ENCODE data around the gene TSPAN4.

TSPAN4 gene

DNA sequence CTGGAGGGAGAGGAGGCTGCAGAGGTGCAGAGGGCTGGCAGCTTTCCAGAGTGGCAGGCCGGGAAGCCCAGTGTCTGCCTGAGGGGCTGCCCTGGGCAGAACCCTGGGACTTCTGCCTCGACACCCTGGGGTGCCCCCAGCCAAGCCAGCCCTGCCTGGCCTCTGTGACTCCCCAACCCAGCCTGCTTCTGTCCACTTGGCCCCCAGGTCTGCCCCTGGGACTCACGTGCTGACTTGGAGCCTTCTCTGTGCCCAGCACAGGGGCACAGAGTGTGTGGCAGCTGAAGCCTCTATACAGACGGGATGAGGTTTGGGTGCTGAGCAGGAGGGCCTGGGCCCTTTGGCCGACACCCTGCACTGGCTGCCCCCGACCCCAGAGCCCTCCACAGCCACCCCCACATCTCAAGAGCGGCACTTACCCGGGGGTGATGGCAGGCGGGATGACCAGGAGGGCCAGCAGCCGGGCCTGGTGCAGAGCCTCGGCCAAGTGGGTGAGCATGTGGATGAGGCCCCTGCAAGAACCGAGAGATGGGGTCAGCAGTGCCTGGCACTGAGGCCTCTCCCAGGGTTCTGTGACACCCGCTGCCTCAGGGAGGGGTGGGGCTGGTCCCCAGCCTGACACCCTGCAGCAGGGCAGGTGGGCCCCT is 50.5 kb downstream of the TSPAN4 start:
- no peak for FAIRE-seq

DNA sequence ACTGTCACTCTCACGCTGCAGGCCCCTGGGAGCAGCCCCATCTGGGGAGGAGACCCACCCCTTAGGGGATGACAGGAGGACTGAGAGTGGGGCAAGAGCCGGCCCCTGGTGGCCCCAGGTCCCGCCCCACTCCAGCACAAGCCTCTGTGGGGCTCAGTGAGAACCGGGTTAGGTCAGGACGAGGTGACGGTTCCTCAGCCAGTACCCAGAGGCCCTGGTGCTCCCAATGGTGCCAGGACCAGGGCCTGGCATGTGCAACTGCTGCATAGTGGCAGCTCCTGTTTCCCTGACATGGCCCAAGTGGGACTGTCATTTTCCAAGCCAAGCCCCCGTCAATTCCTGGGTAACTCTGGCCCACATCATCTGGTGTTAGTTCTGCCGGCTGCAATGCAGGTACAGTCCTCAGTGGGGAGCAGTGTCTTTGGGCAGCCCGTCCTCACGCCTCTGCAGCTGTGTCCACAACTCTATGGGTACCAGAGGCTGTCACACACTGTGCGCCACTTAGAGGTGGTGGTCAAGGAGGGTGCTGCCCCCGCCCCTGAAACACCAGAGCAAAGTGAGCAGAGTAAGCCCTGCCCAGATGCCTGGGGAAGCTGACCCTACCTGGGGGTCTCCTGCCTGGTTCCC is 52.0 kb downstream of the TSPAN4 start:
- FAIRE-seq = no peak

GRCh38 chr11:895331-896110 is 52.9 kb downstream of the TSPAN4 start:
- FAIRE-seq = no peak

GRCh38 chr11:897253-898142 is 54.8 kb downstream of the TSPAN4 start:
- no peak for FAIRE-seq

GRCh38 chr11:898143-898511 is 55.5 kb downstream of the TSPAN4 start:
- no peak for FAIRE-seq

GRCh38 chr11:898540-899190 is 56.0 kb downstream of the TSPAN4 start:
- FAIRE-seq = no peak

DNA sequence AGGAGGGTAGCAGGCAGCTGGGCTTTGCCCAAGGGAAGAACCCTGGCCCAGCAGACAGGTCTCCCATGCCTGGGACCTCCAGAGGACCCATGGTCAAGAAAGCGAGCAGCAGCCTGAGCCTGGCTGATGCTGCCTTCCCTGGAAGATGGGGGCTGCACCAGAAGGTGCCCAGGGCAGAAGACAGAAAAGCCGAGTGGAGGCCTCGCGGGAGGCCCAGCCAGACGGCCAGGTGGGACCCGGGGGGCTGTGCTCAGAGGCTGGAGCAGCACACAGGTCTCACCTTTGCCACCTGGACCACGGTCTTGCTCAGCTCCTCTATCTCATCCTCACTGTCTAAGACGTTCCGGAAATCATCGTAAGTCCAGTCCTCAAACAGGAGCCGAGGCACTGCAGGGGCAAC is 57.1 kb downstream of the TSPAN4 start:
- FAIRE-seq = no peak

DNA sequence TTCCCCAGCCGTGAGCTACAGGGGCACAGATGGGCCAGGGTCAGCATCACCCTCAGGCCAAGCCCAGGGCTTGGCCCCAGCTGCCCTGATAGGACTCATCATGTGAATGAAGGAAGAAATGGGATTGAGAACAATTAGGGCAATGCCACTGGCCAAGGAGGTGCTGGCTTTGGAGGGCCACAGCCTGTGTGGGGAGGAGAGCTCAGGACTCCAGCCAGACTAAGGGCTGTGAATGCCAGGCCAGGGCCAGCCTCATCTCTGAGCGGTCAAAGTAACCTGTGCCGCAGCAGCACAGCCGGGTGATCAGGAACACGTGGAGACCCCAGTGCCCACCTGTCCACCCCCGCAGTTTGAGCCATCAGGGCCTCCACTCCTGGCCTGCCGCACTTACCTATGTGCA is 57.9 kb downstream of the TSPAN4 start:
- FAIRE-seq = no peak

GRCh38 chr11:901452-902061 is 58.9 kb downstream of the TSPAN4 start:
- no peak for FAIRE-seq

- FAIRE-seq = no peak
Measured at GRCh38 chr11:904380-904779, 61.7 kb downstream of the TSPAN4 start.

DNA sequence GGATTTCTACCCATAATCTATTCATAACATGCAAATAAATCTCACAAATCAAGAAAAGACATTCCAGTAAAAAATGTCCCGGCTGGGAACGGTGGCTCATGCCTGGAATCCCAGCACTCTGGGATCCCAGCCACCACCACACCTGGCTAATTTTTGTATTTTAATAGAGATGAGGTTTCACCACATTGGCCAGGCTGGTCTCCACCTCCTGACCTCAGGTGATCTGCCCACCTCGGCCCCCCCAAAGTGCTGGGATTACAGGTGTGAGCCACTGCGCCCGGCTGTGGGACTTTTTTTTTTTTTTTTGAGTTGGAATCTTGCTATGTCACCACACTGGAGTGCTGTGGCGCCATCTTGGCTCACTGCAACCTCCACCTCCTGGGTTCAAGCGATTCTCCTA is 63.3 kb downstream of the TSPAN4 start:
- no peak for FAIRE-seq

DNA sequence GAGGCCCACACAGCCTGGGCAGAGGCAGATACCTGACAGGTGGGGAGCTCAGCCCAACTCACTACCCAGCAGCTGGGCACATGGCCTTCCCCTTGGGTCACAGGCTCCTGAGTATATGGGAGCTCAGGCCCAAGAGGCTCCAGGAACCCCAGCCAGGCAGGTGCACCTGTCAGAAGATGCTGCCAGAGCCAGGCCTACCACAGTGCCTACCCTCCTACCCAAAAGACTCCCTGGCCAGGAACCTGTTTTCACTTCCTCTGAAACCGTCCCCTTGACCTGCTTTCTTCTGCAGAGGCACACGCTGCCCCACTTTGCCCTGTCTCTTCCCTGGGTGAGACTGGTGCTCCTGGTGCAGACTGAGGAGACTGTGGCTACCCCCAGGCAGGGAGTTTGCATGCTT is 65.0 kb downstream of the TSPAN4 start:
- FAIRE-seq = no peak

DNA sequence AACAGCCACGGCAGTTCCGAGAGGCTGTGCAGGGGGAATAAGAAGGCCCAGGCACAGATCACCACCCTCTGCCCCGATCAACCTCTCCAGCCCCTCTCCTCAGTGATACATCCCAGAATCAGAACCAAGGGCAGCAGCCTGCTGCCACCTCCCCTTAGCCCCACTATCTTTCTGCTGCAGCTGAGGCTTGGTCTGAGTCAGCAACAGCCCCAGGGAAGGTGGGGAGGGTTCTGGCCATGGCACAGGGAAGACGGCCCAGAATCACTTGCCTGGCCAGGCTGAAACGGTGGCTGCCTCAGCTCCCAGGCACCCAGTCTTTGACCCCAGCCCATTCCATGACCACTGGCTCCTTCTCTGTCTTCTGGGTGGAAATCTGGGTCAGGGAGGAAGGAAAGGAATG is 65.6 kb downstream of the TSPAN4 start:
- FAIRE-seq = no peak

DNA sequence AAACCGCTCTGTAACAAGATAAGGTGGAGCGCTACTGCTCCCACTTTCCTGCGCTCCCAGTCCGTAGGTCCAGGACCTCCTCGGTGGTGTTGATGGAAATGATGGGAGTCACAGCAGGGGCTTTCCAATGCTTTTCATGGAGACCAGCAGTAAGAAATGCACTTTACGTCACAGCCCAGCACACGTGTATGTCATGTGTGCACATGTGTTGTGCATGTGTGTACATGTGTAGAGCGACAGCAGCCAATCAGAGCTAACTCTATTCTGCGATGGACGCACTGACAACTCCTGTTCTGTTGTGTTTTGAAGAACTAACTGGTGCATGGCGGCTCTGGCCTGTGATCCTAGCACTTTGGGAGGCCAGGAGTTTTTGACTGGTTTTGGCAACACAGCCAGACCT is 66.8 kb downstream of the TSPAN4 start:
- no peak for FAIRE-seq

DNA sequence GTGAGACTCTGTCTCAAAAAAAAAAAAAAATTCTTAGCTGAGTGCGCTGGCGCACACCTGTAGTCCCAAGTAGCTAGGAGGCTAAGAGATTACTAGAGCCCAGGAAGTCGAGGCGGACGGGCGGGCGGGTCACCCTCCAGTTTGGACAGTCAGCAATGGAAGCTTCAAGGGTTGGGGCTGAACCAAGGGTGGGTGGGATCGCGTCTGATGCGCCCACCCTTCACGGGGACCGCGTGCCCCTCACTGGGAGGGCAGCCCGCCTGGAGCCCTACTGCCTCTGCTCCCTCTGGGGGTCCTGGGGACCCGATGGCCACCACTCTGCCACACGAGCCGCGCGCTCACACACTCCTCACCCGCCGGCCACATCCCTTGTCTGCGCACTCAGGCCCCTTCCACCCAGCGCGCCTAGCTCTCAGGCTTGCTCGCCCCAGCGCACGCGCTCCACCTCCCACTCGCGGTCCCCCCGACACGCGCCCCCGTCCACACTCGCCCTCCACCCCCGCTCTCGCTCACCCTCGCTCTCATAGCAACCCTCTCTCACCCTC is 67.5 kb downstream of the TSPAN4 start:
- FAIRE-seq = no peak

GRCh38 chr11:910589-911030 is 68.0 kb downstream of the TSPAN4 start, which contains the start of gene CHID1:
Gene CHID1 (minus strand): TSS chr11:910810. CDS start chr11:904816, 5,994 bp downstream.
- FAIRE-seq = no peak

DNA sequence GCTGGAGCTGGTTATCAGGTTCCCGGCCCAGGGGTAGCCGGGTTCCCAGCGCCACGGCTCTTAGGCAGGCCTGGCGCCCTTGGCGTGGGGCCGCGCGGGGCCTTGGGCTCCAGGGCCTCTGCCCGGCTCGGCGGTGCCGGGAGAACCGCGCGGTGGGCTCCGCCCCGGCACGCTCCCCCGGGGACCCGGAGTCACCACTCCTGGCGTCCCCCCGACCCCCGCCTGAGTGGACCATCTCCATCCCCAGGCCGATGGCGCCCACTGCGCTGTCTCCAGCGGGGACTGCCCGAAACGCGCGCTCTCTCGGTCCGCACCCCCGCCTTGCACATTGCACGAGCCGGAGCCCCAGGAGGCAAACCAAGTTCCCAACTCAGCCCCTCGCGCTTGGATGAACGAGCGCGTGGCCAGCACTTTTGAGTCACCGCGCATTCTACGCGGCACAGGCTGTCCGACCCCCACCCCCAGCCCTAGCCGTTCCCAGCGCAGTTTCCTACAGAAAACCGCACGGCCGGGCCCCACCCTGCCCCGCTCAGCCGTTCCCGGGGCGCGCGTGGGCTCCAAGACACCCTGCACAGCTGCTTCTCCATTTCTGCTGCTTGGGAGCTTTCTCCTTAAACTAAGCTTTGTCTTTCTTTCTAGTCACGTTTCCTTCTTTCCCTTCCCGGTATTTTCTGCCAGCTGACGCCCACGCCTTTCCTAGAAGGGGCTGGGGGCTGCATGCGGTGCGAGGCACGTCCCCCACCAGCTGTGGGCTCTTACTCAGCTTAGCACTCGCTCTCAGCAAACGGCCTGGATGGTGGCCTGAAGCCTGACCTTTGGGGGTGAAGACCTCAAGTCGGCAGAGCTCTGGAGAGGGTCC is 68.6 kb downstream of the TSPAN4 start:
- no peak for FAIRE-seq

GRCh38 chr11:911890-912219 is 69.2 kb downstream of the TSPAN4 start:
- FAIRE-seq = no peak

- FAIRE-seq = no peak
Measured at GRCh38 chr11:912266-912665, 69.6 kb downstream of the TSPAN4 start.

DNA sequence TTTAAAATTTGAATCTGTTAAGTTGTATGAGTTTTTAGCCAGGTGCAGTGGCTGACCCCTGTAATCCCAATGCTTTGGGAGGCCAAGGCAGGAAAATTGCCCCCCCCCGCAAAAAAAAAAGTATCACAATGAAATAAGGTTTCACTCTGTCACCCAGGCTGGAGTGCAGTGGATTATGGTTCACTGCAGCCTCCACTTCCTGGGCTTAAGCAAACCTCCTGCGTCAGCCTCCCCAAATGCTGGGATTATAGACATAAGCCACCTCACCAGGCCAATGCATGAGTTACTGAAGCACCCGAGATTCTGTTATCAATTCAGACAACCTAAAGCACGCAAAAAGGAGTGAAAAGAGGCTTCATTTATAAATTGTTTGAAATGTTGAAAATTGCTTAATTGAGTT is 70.4 kb downstream of the TSPAN4 start:
- no peak for FAIRE-seq

DNA sequence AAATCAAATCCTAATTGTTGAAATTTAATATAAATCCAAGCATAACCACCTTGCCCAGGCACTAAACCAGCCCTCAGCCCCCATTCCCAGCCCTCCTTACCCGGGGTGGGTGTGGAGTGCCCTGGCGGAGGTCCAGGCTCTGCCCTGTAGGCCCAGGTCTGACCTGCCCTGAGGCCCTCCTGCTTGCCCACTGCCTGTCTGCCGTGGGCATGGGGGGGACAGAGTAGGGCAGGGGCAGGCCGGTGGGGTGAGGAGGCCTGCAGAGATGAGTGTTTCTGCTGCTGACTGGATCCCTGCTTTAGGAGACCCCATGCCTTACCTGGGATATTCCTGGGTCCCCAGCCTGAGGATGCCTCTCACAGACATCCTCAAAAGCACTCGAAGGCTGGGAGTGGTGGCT is 71.6 kb downstream of the TSPAN4 start:
- no peak for FAIRE-seq
